NCI-H2029 treated with DMSO at 0.1 percent for 48 hours (cell line): ENCODE measurements around the gene L3MBTL1.
"Not testable (repeated sequence)": the region's sequence is repeated elsewhere in the genome, so short reads cannot be mapped to it uniquely, and the experiment has no call there.

Experiments used
- DNase-seq: peaks from one replicate; lab custom pipeline; 2025; lab: John Stamatoyannopoulos, UW

Gene L3MBTL1

GRCh38 chr20:43507150-43508080 lies at the start of gene L3MBTL1:
Gene L3MBTL1 (plus strand): TSS chr20:43507697. CDS start chr20:43513504, 5,807 bp downstream.
- DNase-seq = no peak

GRCh38 chr20:43458422-43458924 lies 49.0 kb upstream of the L3MBTL1 start:
- DNase-seq = no peak

- DNase-seq = no peak
These were observed 48.2 kb upstream of the L3MBTL1 start for GRCh38 chr20:43459022-43459942.

GRCh38 chr20:43460172-43460829 lies 47.2 kb upstream of the L3MBTL1 start:
- DNase-seq = no peak

GRCh38 chr20:43460830-43461200 lies 46.7 kb upstream of the L3MBTL1 start:
- DNase-seq = no peak

- no peak for DNase-seq
These were observed 45.4 kb upstream of the L3MBTL1 start for GRCh38 chr20:43461894-43462659.

- DNase-seq = no peak
These were observed 44.6 kb upstream of the L3MBTL1 start for GRCh38 chr20:43462660-43463526.

- no peak for DNase-seq
These were observed 43.8 kb upstream of the L3MBTL1 start for GRCh38 chr20:43463527-43464218.

- DNase-seq = no peak
These were observed 43.2 kb upstream of the L3MBTL1 start for GRCh38 chr20:43464219-43464790.

GRCh38 chr20:43465625-43465943 lies 41.9 kb upstream of the L3MBTL1 start:
- DNase-seq = no peak

- DNase-seq = no peak
These were observed 39.9 kb upstream of the L3MBTL1 start for GRCh38 chr20:43467589-43467988.

- DNase-seq = no peak
These were observed 34.7 kb upstream of the L3MBTL1 start for GRCh38 chr20:43472671-43473380.

GRCh38 chr20:43473381-43473704 lies 34.2 kb upstream of the L3MBTL1 start:
- no peak for DNase-seq

- no peak for DNase-seq
These were observed 30.3 kb upstream of the L3MBTL1 start for GRCh38 chr20:43477193-43477592.

GRCh38 chr20:43477619-43478018 lies 29.9 kb upstream of the L3MBTL1 start:
- no peak for DNase-seq

- DNase-seq = no peak
These were observed 17.5 kb upstream of the L3MBTL1 start for GRCh38 chr20:43490038-43490437.

- DNase-seq = no peak
These were observed 15.4 kb upstream of the L3MBTL1 start for GRCh38 chr20:43492101-43492500.

- DNase-seq = no peak
These were observed 12.1 kb upstream of the L3MBTL1 start for GRCh38 chr20:43495388-43495787.

GRCh38 chr20:43502021-43502420 lies 5.5 kb upstream of the L3MBTL1 start:
- not testable (repeated sequence) for DNase-seq
